ENCODE measurements around the gene F8.
"Not testable (repeated sequence)": the region's sequence is repeated elsewhere in the genome, so short reads cannot be mapped to it uniquely, and the experiment has no call there.

The F8 gene

GRCh38 chrX:154840856-154841255 is 181.7 kb downstream of the F8 start:
- Mint-ChIP-seq H3K4me1 (no peaks in the 10 kb centered on the region), H3K9me3 (no peaks in the 10 kb centered on the region), H3K36me3 (no peaks in the 10 kb centered on the region), H3K4me3 (no peak overlapping the region), H3K27ac (no peak overlapping the region), H3K27me3 (no peaks in the 10 kb centered on the region)
- ATAC-seq (ENCODE audit: low read depth): peak; percentile 73
- DNase-seq (ENCODE audit: low spot score in 2 of 2): peak in 1 of 2 donors; percentile 17

- H3K9me3 Mint-ChIP-seq: no peaks in the 10 kb centered on the region
- no peak for ATAC-seq (ENCODE audit: low read depth)
- no peaks in the 10 kb centered on the region for H3K27me3 Mint-ChIP-seq
- H3K27ac Mint-ChIP-seq: no peak overlapping the region
- no peak for DNase-seq (ENCODE audit: low spot score in 2 of 2)
- H3K36me3 Mint-ChIP-seq: no peaks in the 10 kb centered on the region
- no peak overlapping the region for H3K4me3 Mint-ChIP-seq
- peaks cover 2% of the 10 kb centered on the region for H3K4me1 Mint-ChIP-seq
Measured at GRCh38 chrX:154836163-154836562, 186.4 kb downstream of the F8 start.

GRCh38 chrX:154834562-154834961 is 188.0 kb downstream of the F8 start, which contains the start of gene SMIM9:
TSS of gene SMIM9 (minus strand) at chrX:154834662. CDS start at chrX:154830856, 3,806 bp downstream.
- peaks cover 6% of the 10 kb centered on the region for H3K4me1 Mint-ChIP-seq
- no peak within 1 kb of the TSS for H3K27ac Mint-ChIP-seq
- no peak within 1 kb of the TSS for H3K4me3 Mint-ChIP-seq
- H3K9me3 Mint-ChIP-seq: no peaks in the 10 kb centered on the region
- no peak for DNase-seq (ENCODE audit: low spot score in 2 of 2)
- H3K27me3 Mint-ChIP-seq: no peaks in the 10 kb centered on the region
- ATAC-seq (ENCODE audit: low read depth): no peak
- no peaks in the 10 kb centered on the region for H3K36me3 Mint-ChIP-seq

- H3K4me3 Mint-ChIP-seq: no peak overlapping the region
- no peak for DNase-seq (ENCODE audit: low spot score in 2 of 2)
- no peaks in the 10 kb centered on the region for H3K27me3 Mint-ChIP-seq
- no peak for ATAC-seq (ENCODE audit: low read depth)
- no peaks in the 10 kb centered on the region for H3K36me3 Mint-ChIP-seq
- peaks cover 12% of the 10 kb centered on the region for H3K4me1 Mint-ChIP-seq
- H3K9me3 Mint-ChIP-seq: no peaks in the 10 kb centered on the region
- H3K27ac Mint-ChIP-seq: no peak overlapping the region
Measured at GRCh38 chrX:154833746-154834274, 188.7 kb downstream of the F8 start.

- Mint-ChIP-seq H3K9me3 (no peaks in the 10 kb centered on the region), H3K27ac (peak overlapping the region; percentile 89)
- ATAC-seq (ENCODE audit: low read depth): no peak
Measured at GRCh38 chrX:154829926-154830442, 192.5 kb downstream of the F8 start.

GRCh38 chrX:154829134-154829533 is 193.4 kb downstream of the F8 start:
- H3K36me3 Mint-ChIP-seq: no peaks in the 10 kb centered on the region
- peak overlapping the region; percentile 89 for H3K27ac Mint-ChIP-seq
- DNase-seq (ENCODE audit: low spot score in 2 of 2) (no peak), ATAC-seq (ENCODE audit: low read depth) (no peak)
- H3K4me3 Mint-ChIP-seq: no peak overlapping the region
- H3K27me3 Mint-ChIP-seq: no peaks in the 10 kb centered on the region
- peaks cover 24% of the 10 kb centered on the region for H3K4me1 Mint-ChIP-seq
- H3K9me3 Mint-ChIP-seq: no peaks in the 10 kb centered on the region

More at GRCh38 chrX:154829926-154830442, 192.5 kb downstream of the F8 start:
- DNase-seq (ENCODE audit: low spot score in 2 of 2): no peak
- Mint-ChIP-seq H3K4me1 (peaks cover 24% of the 10 kb centered on the region), H3K36me3 (no peaks in the 10 kb centered on the region), H3K27me3 (no peaks in the 10 kb centered on the region), H3K4me3 (no peak overlapping the region)

GRCh38 chrX:154828016-154828408 is 194.5 kb downstream of the F8 start:
- Mint-ChIP-seq H3K4me1 (peaks cover 24% of the 10 kb centered on the region), H3K27me3 (no peaks in the 10 kb centered on the region), H3K27ac (peak overlapping the region; percentile 89), H3K36me3 (no peaks in the 10 kb centered on the region), H3K9me3 (no peaks in the 10 kb centered on the region), H3K4me3 (peak overlapping the region; percentile 57)
- ATAC-seq (ENCODE audit: low read depth) (no peak), DNase-seq (ENCODE audit: low spot score in 2 of 2) (no peak)

GRCh38 chrX:154827194-154828015 is 195.1 kb downstream of the F8 start:
- peak overlapping the region; percentile 57 for H3K4me3 Mint-ChIP-seq
- no peaks in the 10 kb centered on the region for H3K27me3 Mint-ChIP-seq
- H3K4me1 Mint-ChIP-seq: peaks cover 24% of the 10 kb centered on the region
- H3K9me3 Mint-ChIP-seq: no peaks in the 10 kb centered on the region
- DNase-seq (ENCODE audit: low spot score in 2 of 2) (peak in 1 of 2 donors; percentile 37), ATAC-seq (ENCODE audit: low read depth) (peak; percentile 99)
- no peaks in the 10 kb centered on the region for H3K36me3 Mint-ChIP-seq
- peak overlapping the region; percentile 89 for H3K27ac Mint-ChIP-seq

GRCh38 chrX:154825586-154825985 is 196.9 kb downstream of the F8 start:
- H3K36me3 Mint-ChIP-seq; H3K27me3 Mint-ChIP-seq; ATAC-seq (ENCODE audit: low read depth); H3K4me3 Mint-ChIP-seq; H3K27ac Mint-ChIP-seq; H3K9me3 Mint-ChIP-seq; DNase-seq (ENCODE audit: low spot score in 2 of 2): not testable (repeated sequence)
- peaks cover 25% of the 10 kb centered on the region for H3K4me1 Mint-ChIP-seq

- Mint-ChIP-seq H3K9me3 (no peaks in the 10 kb centered on the region), H3K36me3 (no peaks in the 10 kb centered on the region)
Measured at GRCh38 chrX:154824638-154825037, 197.9 kb downstream of the F8 start.

GRCh38 chrX:154822029-154822428 is 200.5 kb downstream of the F8 start:
- no peaks in the 10 kb centered on the region for H3K9me3 Mint-ChIP-seq
- H3K4me3 Mint-ChIP-seq: no peak overlapping the region
- H3K36me3 Mint-ChIP-seq: no peaks in the 10 kb centered on the region
- H3K4me1 Mint-ChIP-seq: peaks cover 9% of the 10 kb centered on the region
- ATAC-seq (ENCODE audit: low read depth) (no peak), DNase-seq (ENCODE audit: low spot score in 2 of 2) (no peak)
- peak overlapping the region; percentile 20 for H3K27ac Mint-ChIP-seq
- no peaks in the 10 kb centered on the region for H3K27me3 Mint-ChIP-seq

More at GRCh38 chrX:154824638-154825037, 197.9 kb downstream of the F8 start:
- no peak overlapping the region for H3K27ac Mint-ChIP-seq
- H3K27me3 Mint-ChIP-seq: no peaks in the 10 kb centered on the region
- DNase-seq (ENCODE audit: low spot score in 2 of 2) (no peak), ATAC-seq (ENCODE audit: low read depth) (no peak)
- peaks cover 21% of the 10 kb centered on the region for H3K4me1 Mint-ChIP-seq
- no peak overlapping the region for H3K4me3 Mint-ChIP-seq

- ATAC-seq (ENCODE audit: low read depth): no peak
- Mint-ChIP-seq H3K36me3 (no peaks in the 10 kb centered on the region), H3K27ac (no peak overlapping the region)
Measured at GRCh38 chrX:154821523-154821922, 201.0 kb downstream of the F8 start.

GRCh38 chrX:154819771-154820341 is 202.7 kb downstream of the F8 start:
- peak; percentile 24 for DNase-seq (ENCODE audit: low spot score in 2 of 2)
- peaks cover 9% of the 10 kb centered on the region for H3K4me1 Mint-ChIP-seq
- peak; percentile 99 for ATAC-seq (ENCODE audit: low read depth)
- peak overlapping the region; percentile 74 for H3K4me3 Mint-ChIP-seq
- H3K27ac Mint-ChIP-seq: peak overlapping the region; percentile 76
- H3K36me3 Mint-ChIP-seq: no peaks in the 10 kb centered on the region
- no peaks in the 10 kb centered on the region for H3K27me3 Mint-ChIP-seq
- H3K9me3 Mint-ChIP-seq: no peaks in the 10 kb centered on the region

More at GRCh38 chrX:154821523-154821922, 201.0 kb downstream of the F8 start:
- no peaks in the 10 kb centered on the region for H3K27me3 Mint-ChIP-seq
- no peaks in the 10 kb centered on the region for H3K9me3 Mint-ChIP-seq
- H3K4me1 Mint-ChIP-seq: peaks cover 9% of the 10 kb centered on the region
- H3K4me3 Mint-ChIP-seq: no peak overlapping the region
- no peak for DNase-seq (ENCODE audit: low spot score in 2 of 2)
